ENCODE data around the gene TMEFF2.

- no peak for TF ChIP-seq EZH2 (IDR thresholded peaks at IDR 0.05; ENCODE audit: insufficient read depth, poor library complexity, severe bottlenecking)
- TF ChIP-seq EZH2phosphoT487 (IDR thresholded peaks at IDR 0.05; ENCODE audit: insufficient read depth, low read depth): no peak
Measured at GRCh38 chr2:192145496-192145895, 49.2 kb downstream of the TMEFF2 start.

All from GM23248 (cell line).